CD14-positive monocyte (primary cell): Measurements from ENCODE around the gene SAMD11. TPM values are rescaled to one million over a fixed set of nuclear protein-coding genes. Genes with fewer than 3 reads are reported as not detected.

ENCODE experiments used
- DNase-seq, 3 donors: peaks; one replicate each; pipeline ENCODE4 v3.0.0-alpha.2; 2011 to 2022
- H2AFZ ChIP-seq: 2 replicates; pipeline ENCODE4 v1.6.0; 2012; ENCODE audit warnings: mild to moderate bottlenecking, low read depth, low read length, inconsistent platforms; ENCODE audit not compliant: insufficient read depth, poor library complexity, severe bottlenecking
- H3K27ac ChIP-seq, 2 donors: 1 replicate in 1 of 2; 2 replicates in 1 of 2; pipeline ENCODE4 v1.5.1; 2012 to 2013; ENCODE audit warnings: low read length in 2 of 2, control low read depth in 1 of 2, inconsistent platforms in 1 of 2, low read depth in 1 of 2, mild to moderate bottlenecking in 1 of 2
- H3K27me3 ChIP-seq, 2 donors: one replicate each; pipeline versions ENCODE4 v1.6.0 to v1.6.1; 2011 to 2013; ENCODE audit warnings: low read length in 2 of 2; ENCODE audit not compliant: control insufficient read depth in 2 of 2, insufficient read depth in 2 of 2
- H3K36me3 ChIP-seq, 2 donors: replicated peaks in 1 of 2; 1 replicate in 1 of 2; 2 replicates in 1 of 2; pipeline versions ENCODE4 v1.5.1 to v1.6.1; 2012 to 2013; ENCODE audit warnings: low read length in 2 of 2, control low read depth in 1 of 2, inconsistent platforms in 1 of 2, mild to moderate bottlenecking in 1 of 2; ENCODE audit not compliant: insufficient read depth in 2 of 2, control insufficient read depth in 1 of 2
- H3K4me1 ChIP-seq, 2 donors: 1 replicate in 1 of 2; 2 replicates in 1 of 2; pipeline versions ENCODE4 v1.5.1 to v1.6.1; 2012 to 2013; ENCODE audit warnings: low read length in 2 of 2, control low read depth in 1 of 2, inconsistent platforms in 1 of 2, mild to moderate bottlenecking in 1 of 2, moderate library complexity in 1 of 2; ENCODE audit not compliant: insufficient read depth in 2 of 2, control insufficient read depth in 1 of 2
- H3K4me2 ChIP-seq: replicated peaks from 2 replicates; pipeline ENCODE3; 2012; ENCODE audit warnings: low read length, moderate library complexity, mild to moderate bottlenecking; ENCODE audit not compliant: poor library complexity, severe bottlenecking; ENCODE audit errors: extremely low read depth
- H3K4me3 ChIP-seq, 3 experiments: fragments of 200-600 bp in 1 of 3; sonication (generic) in 1 of 3; replicated peaks in 1 of 3; 1 replicate in 2 of 3; 2 replicates in 1 of 3; pipeline ENCODE4 v1.5.1; 2011 to 2013; ENCODE audit warnings: low read length in 3 of 3, mild to moderate bottlenecking in 3 of 3, control low read depth in 2 of 3, low read depth in 2 of 3, inconsistent platforms in 1 of 3, moderate library complexity in 1 of 3
- H3K79me2 ChIP-seq: 2 replicates; pipeline ENCODE4 v1.6.0; 2012; ENCODE audit warnings: mild to moderate bottlenecking, control low read depth, inconsistent platforms, low read length, moderate library complexity; ENCODE audit not compliant: insufficient read depth
- H3K9ac ChIP-seq: 2 replicates; pipeline ENCODE4 v1.6.0; 2017; ENCODE audit warnings: low read length, mild to moderate bottlenecking; ENCODE audit not compliant: insufficient read depth, poor library complexity, severe bottlenecking
- H3K9me3 ChIP-seq, 2 donors: replicated peaks in 1 of 2; 1 replicate in 1 of 2; 2 replicates in 1 of 2; pipeline versions ENCODE4 v1.5.1 to v1.6.1; 2012 to 2013; ENCODE audit warnings: low read length in 2 of 2, control low read depth in 1 of 2; ENCODE audit not compliant: control insufficient read depth in 1 of 2, insufficient read depth in 1 of 2
- H4K20me1 ChIP-seq: 2 replicates; pipeline ENCODE4 v1.6.0; 2012; ENCODE audit warnings: mild to moderate bottlenecking, low read length, control low read depth, moderate library complexity; ENCODE audit not compliant: insufficient read depth
- H3K27ac Mint-ChIP-seq, 7 donors: one replicate each; pipeline ENCODE4 v1.8.0; 2020; ENCODE audit warnings: mild to moderate bottlenecking in 7 of 7, mixed read lengths in 7 of 7, moderate library complexity in 6 of 7, inconsistent platforms in 2 of 7
- H3K27me3 Mint-ChIP-seq, 3 donors: one replicate each; pipeline ENCODE4 v1.8.0; 2021 to 2022; ENCODE audit warnings: low read depth in 3 of 3, mild to moderate bottlenecking in 3 of 3, mixed read lengths in 3 of 3, moderate library complexity in 3 of 3, inconsistent platforms in 1 of 3
- H3K36me3 Mint-ChIP-seq, 2 donors: one replicate each; pipeline ENCODE4 v1.8.0; 2020; ENCODE audit warnings: mixed read lengths in 2 of 2, inconsistent platforms in 1 of 2, mild to moderate bottlenecking in 1 of 2
- H3K4me1 Mint-ChIP-seq: one replicate; pipeline ENCODE4 v1.8.0; 2020; ENCODE audit warnings: mild to moderate bottlenecking, mixed read lengths
- H3K4me3 Mint-ChIP-seq, 2 donors: one replicate each; pipeline ENCODE4 v1.8.0; 2020; ENCODE audit warnings: mild to moderate bottlenecking in 2 of 2, mixed read lengths in 2 of 2, moderate library complexity in 1 of 2
- H3K9me3 Mint-ChIP-seq, 7 donors: one replicate each; pipeline ENCODE4 v1.8.0; 2020 to 2022; ENCODE audit warnings: mixed read lengths in 7 of 7, mild to moderate bottlenecking in 6 of 7, moderate library complexity in 6 of 7, inconsistent platforms in 2 of 7
- WGBS: methylation state at CpG from one replicate; pipeline ENCODE4 v1.1.5; 2013; ENCODE audit warnings: missing lambda C conversion rate; ENCODE audit not compliant: insufficient coverage; 5-methylcytosine and 5-hydroxymethylcytosine counted together
- intact Hi-C, 2 donors: fragments of 100-400 bp; cut with micrococcal nuclease; formaldehyde crosslinking; loops; one replicate each; pipeline versions ENCODE4 v1.15.0 to v1.15.1; 2023
- polyA plus RNA-seq, 3 donors: library from polyadenylated mRNA; depleted of rRNA in 1 of 3; unstranded in 2 of 3; stranded (reverse) in 1 of 3; fragments of 300-500 nt in 2 of 3; fragments of >200 nt in 1 of 3; fragmentation: Illumina TruSeq in 2 of 3; gene quantifications; 1 replicate in 2 of 3; 2 replicates in 1 of 3; pipeline ENCODE4 v1.2.3, GENCODE V29; 2012 to 2021
- TF ChIP-seq, protein P1 (sequence below): fragments of 200-600 bp; IDR thresholded peaks from one replicate; pipeline ENCODE4 v1.8.0; 2022; ENCODE audit warnings: antibody characterized with exemption, mild to moderate bottlenecking

Gene SAMD11
- polyA plus RNA-seq, 3 donors: not detected

DNA sequence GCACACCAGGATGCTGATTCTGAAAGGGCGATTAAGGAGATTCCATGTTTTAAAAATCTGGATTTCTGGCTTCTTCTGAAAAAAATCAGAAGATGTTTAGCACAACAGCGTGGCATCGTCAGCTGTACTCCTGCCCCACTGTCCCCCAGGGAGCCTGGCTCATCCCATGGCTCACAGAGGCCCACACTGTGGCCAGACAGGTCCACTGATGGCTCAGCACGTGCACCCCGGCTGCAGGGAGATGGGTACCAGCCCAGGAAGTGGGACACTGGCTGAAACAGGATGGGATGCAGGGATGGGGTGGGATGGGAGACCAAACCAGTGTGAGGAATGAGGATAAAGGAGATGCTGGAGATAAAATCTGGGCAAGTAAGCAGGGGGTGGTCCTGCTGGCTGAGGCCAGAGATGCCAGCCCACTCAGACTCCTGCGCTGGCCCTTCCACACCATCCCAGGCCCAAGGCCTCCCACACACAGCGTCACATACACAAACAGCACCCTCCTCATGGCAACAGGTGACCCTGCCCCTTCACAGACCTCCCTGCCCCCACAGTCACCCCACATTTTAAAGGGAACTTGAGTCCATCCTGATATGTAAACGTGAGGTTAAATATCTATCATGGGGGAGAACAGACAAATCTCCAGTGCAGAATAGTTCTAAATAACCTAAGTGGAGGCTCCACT, 23.9 kb upstream of the SAMD11 start:
- Histone ChIP-seq H3K4me3 (no peak overlapping the region), H2AFZ (no peak overlapping the region), H3K79me2 (no peaks in the 10 kb centered on the region), H4K20me1 (no peaks in the 10 kb centered on the region), H3K27ac (no peak overlapping the region), H3K4me1 (peaks cover under 1 to 2% of the 10 kb centered on the region in 2 donors), H3K27me3 (peaks cover 11 to 25% of the 10 kb centered on the region in 2 donors), H3K9ac (no peak overlapping the region), H3K36me3 (no peaks in the 10 kb centered on the region), H3K4me2 (no peak overlapping the region), H3K9me3 (no peaks in the 10 kb centered on the region)
- 83% methylated on average over 4 of the region's 8 CpGs for WGBS
- H3K4me3 Mint-ChIP-seq: no peak overlapping the region
- DNase-seq: no peak
- peaks cover 42 to 76% (median 49%) of the 10 kb centered on the region in 3 donors for H3K27me3 Mint-ChIP-seq
- H3K36me3 Mint-ChIP-seq: no peaks in the 10 kb centered on the region
- intact Hi-C loops: loop anchor here in 1 of 2 donors (10.0 kb wide), 1 partner anchor 65 kb away; the partner anchor contains the start of genes KLHL17 and PLEKHN1
- TF ChIP-seq, protein P1, sequence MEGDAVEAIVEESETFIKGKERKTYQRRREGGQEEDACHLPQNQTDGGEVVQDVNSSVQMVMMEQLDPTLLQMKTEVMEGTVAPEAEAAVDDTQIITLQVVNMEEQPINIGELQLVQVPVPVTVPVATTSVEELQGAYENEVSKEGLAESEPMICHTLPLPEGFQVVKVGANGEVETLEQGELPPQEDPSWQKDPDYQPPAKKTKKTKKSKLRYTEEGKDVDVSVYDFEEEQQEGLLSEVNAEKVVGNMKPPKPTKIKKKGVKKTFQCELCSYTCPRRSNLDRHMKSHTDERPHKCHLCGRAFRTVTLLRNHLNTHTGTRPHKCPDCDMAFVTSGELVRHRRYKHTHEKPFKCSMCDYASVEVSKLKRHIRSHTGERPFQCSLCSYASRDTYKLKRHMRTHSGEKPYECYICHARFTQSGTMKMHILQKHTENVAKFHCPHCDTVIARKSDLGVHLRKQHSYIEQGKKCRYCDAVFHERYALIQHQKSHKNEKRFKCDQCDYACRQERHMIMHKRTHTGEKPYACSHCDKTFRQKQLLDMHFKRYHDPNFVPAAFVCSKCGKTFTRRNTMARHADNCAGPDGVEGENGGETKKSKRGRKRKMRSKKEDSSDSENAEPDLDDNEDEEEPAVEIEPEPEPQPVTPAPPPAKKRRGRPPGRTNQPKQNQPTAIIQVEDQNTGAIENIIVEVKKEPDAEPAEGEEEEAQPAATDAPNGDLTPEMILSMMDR: no peak
- H3K9me3 Mint-ChIP-seq: peaks cover 0 to 4% (median 1%) of the 10 kb centered on the region in 7 donors
- H3K4me1 Mint-ChIP-seq: peaks cover 21% of the 10 kb centered on the region
- H3K27ac Mint-ChIP-seq: peak overlapping the region in 1 of 7 donors; percentile 70

DNA sequence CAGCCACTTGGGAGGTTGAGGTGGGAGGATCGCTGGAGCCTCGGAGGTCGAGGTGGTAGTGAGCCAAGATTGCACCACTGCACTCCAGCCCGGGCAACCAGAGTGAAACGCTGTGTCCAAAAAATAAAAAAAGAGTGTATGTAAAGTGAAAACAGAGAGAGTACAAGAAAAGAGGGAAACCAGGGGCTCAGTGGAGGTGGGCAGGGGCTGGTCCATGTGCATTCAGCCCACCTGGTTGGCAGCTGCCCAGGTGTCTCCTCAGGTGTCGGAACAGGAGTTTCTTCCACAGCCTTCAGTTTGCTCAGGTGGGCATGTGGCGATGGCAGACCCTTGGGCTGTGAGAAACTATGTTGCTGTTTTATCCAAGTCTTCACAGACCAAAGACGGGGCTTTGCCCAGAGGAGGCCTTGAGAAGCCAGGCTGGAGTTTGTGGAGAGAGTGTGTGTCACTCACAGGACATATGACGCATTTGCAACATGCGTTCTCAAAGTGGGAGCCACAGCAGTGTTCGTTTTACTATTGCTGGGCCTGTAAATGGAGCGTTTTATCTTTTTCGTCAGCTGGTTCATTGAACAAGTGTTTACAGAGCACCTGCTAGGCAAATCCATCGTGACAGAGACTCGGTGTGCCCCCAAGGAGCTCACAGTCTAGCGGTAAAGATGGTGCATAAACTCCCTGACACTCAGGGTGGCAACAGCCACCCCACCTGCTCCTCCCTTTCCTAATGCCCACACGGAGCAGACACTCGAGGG, 22.4 kb upstream of the SAMD11 start:
- H3K4me3 Mint-ChIP-seq: peak overlapping the region in 1 of 2 donors; percentile 46
- intact Hi-C loops: loop anchor here in 1 of 2 donors (10.0 kb wide), 1 partner anchor 64 kb away; the partner anchor contains the start of genes KLHL17 and PLEKHN1
- 91% methylated on average over 16 of the region's 18 CpGs for WGBS
- peaks cover 15 to 16% of the 10 kb centered on the region in 2 donors for H3K4me1 ChIP-seq
- no peak overlapping the region for H3K4me3 ChIP-seq
- no peak overlapping the region for H3K9ac ChIP-seq
- peaks cover 0 to 3% of the 10 kb centered on the region in 2 donors for H3K36me3 Mint-ChIP-seq
- no peaks in the 10 kb centered on the region for H3K36me3 ChIP-seq
- H3K9me3 Mint-ChIP-seq: peaks cover 0 to 4% (median 1%) of the 10 kb centered on the region in 7 donors
- peaks cover 29% of the 10 kb centered on the region for H3K4me1 Mint-ChIP-seq
- H3K4me2 ChIP-seq: no peak overlapping the region
- H3K27ac ChIP-seq: no peak overlapping the region
- no peak overlapping the region for H2AFZ ChIP-seq
- H3K27me3 ChIP-seq: peaks cover 11 to 39% of the 10 kb centered on the region in 2 donors
- H4K20me1 ChIP-seq: no peaks in the 10 kb centered on the region
- TF ChIP-seq, protein P1: no peak
- DNase-seq: peak in 1 of 3 donors; percentile 2
- H3K27ac Mint-ChIP-seq: no peak overlapping the region
- peaks cover 49 to 78% (median 54%) of the 10 kb centered on the region in 3 donors for H3K27me3 Mint-ChIP-seq
- no peaks in the 10 kb centered on the region for H3K9me3 ChIP-seq
- H3K79me2 ChIP-seq: no peaks in the 10 kb centered on the region
